HepG2 (cell line): Measurements from ENCODE around the gene PLK5. TPM values are rescaled to one million over a fixed set of nuclear protein-coding genes. Genes with fewer than 3 reads are reported as not detected.

Source experiments
- ATAC-seq: fragments of 200-7000 bp; cut with Tn5 transposase; 3 replicates; pipeline ENCODE4 v1.9.1; 2020; ENCODE audit warnings: mild to moderate bottlenecking, moderate library complexity
- BruUV-seq: library from RNA; stranded (reverse); fragments of 400-500 nt; replicated peaks from 2 replicates; lab custom pipeline; 2021; lab: Mats Ljungman, UMichigan
- CTCF ChIA-PET: fragments of 300-600 bp; formaldehyde crosslinking; extraction: SDS; loops from one replicate; lab custom pipeline; 2021; ENCODE audit warnings: low total read pairs, inconsistent platforms, low intra/inter-chr PET ratio; lab: Yijun Ruan, JAX
- POLR2A ChIA-PET: fragments of 350-600 bp; sonication (Branson Sonifier 250); formaldehyde crosslinking; loops from one replicate; lab custom pipeline; 2020; ENCODE audit warnings: antibody characterized with exemption, inconsistent platforms; lab: Yijun Ruan, JAX
- DNase-seq: peaks from one replicate; pipeline ENCODE4 v3.0.0-alpha.2; 2015; ENCODE audit warnings: low spot score
- FAIRE-seq: peaks from 3 replicates; lab custom pipeline; 2011; peaks lifted over from hg19 to GRCh38; lab: Jason Lieb, UNC
- H2AFZ ChIP-seq: one replicate; pipeline ENCODE4 v1.6.1; 2011; ENCODE audit warnings: low read length, inconsistent platforms
- H3K27ac ChIP-seq: fragments of 300-600 bp; 3 replicates; pipeline ENCODE4 v1.8.0; 2011; ENCODE audit warnings: mixed run types, mild to moderate bottlenecking, mixed read lengths, low read length, inconsistent platforms; ENCODE audit not compliant: insufficient read depth; ENCODE audit errors: extremely low read length
- H3K27me3 ChIP-seq, 2 experiments: fragments of 200-600 bp in 1 of 2; 2 replicates in 1 of 2; 3 replicates in 1 of 2; pipeline versions ENCODE4 v1.6.0 to v1.8.0; 2011; ENCODE audit warnings: low read length in 2 of 2, mild to moderate bottlenecking in 2 of 2, moderate library complexity in 2 of 2, inconsistent platforms in 1 of 2; ENCODE audit not compliant: insufficient read depth in 2 of 2, control insufficient read depth in 1 of 2
- H3K36me3 ChIP-seq, 2 experiments: fragments of 200-600 bp in 1 of 2; replicated peaks in 1 of 2; 2 replicates in 1 of 2; 3 replicates in 1 of 2; pipeline versions ENCODE4 v1.5.1 to v1.8.0; 2011; ENCODE audit warnings: low read length in 2 of 2, inconsistent platforms in 1 of 2; ENCODE audit not compliant: insufficient read depth in 2 of 2, control insufficient read depth in 1 of 2
- H3K4me1 ChIP-seq: 2 replicates; pipeline ENCODE4 v1.5.1; 2012; ENCODE audit warnings: low read length, inconsistent platforms; ENCODE audit not compliant: insufficient read depth
- H3K4me2 ChIP-seq: 2 replicates; pipeline ENCODE4 v1.6.0; 2011; ENCODE audit warnings: low read depth, low read length, inconsistent platforms
- H3K4me3 ChIP-seq, 3 experiments: fragments of 200-600 bp in 1 of 3; sonication (generic), shearing (Covaris generic) in 1 of 3; replicated peaks in 1 of 3; 2 replicates each; pipeline ENCODE4 v1.5.1; 2011 to 2016; ENCODE audit warnings: low read length in 3 of 3, inconsistent platforms in 2 of 3, low read depth in 2 of 3, mild to moderate bottlenecking in 2 of 3, control low read depth in 1 of 3, mixed read lengths in 1 of 3; ENCODE audit not compliant: insufficient read depth in 1 of 3
- H3K79me2 ChIP-seq: one replicate; pipeline ENCODE4 v1.6.1; 2011; ENCODE audit warnings: low read length, inconsistent platforms; ENCODE audit not compliant: insufficient read depth
- H3K9ac ChIP-seq: 2 replicates; pipeline ENCODE4 v1.6.0; 2011; ENCODE audit warnings: mild to moderate bottlenecking, low read depth, low read length, inconsistent platforms; ENCODE audit not compliant: insufficient read depth
- H3K9me3 ChIP-seq: 2 replicates; pipeline ENCODE4 v1.5.1; 2012; ENCODE audit warnings: mild to moderate bottlenecking, low read length
- H4K20me1 ChIP-seq: 2 replicates; pipeline ENCODE4 v1.6.0; 2011; ENCODE audit warnings: inconsistent platforms, mild to moderate bottlenecking, low read length, moderate library complexity; ENCODE audit not compliant: insufficient read depth
- AGO1 ChIP-seq: fragments of 200-400 bp; formaldehyde crosslinking; IDR thresholded peaks from 2 replicates; pipeline ENCODE4 v1.6.1; 2017; ENCODE audit warnings: mild to moderate bottlenecking, low read depth, low read length, moderate library complexity; ENCODE audit not compliant: poor library complexity, severe bottlenecking
- GABPB1 ChIP-seq: IDR thresholded peaks from 2 replicates; pipeline ENCODE4 v1.6.1; 2016; ENCODE audit warnings: mild to moderate bottlenecking, missing genetic modification reagents, moderate library complexity, missing compliant biosample characterization
- KDM1A ChIP-seq: IDR thresholded peaks from 2 replicates; pipeline ENCODE4 v1.6.1; 2016; ENCODE audit warnings: missing compliant biosample characterization
- MTA1 ChIP-seq: sonication (generic); formaldehyde crosslinking; IDR thresholded peaks from 2 replicates; pipeline ENCODE4 v1.4.0; 2020; ENCODE audit warnings: missing genetic modification reagents, mild to moderate bottlenecking, borderline replicate concordance
- ZNF335 ChIP-seq: sonication (generic); formaldehyde crosslinking; IDR thresholded peaks from 2 replicates; pipeline ENCODE4 v1.4.0; 2020; ENCODE audit warnings: missing genetic modification reagents
- ZNF7 ChIP-seq: IDR thresholded peaks from 2 replicates; pipeline ENCODE4 v1.6.1; 2016; ENCODE audit warnings: missing biosample characterization, missing genetic modification reagents
- WGBS: methylation state at CpG from one replicate; pipeline ENCODE4 v1.1.6; 2017; ENCODE audit warnings: low lambda C conversion rate; 5-methylcytosine and 5-hydroxymethylcytosine counted together
- in situ Hi-C: cut with HindIII; loops from 2 replicates; pipeline ENCODE4 v1.10.0; 2017; ENCODE audit warnings: low pct_unique_long_range_greater_than_20kb; ENCODE audit not compliant: extremely low pct_ligation_motif_present
- intact Hi-C: fragments of 100-400 bp; cut with micrococcal nuclease; formaldehyde crosslinking; loops from one replicate; pipeline ENCODE4 v1.10.0; 2022; ENCODE audit not compliant: unreplicated experiment
- polyA plus RNA-seq, 8 experiments: library from polyadenylated mRNA; depleted of rRNA in 3 of 8; stranded (reverse) in 7 of 8; unstranded in 1 of 8; fragments of >200 nt; fragmentation: Illumina TruSeq in 4 of 8; extraction: Trizol in 4 of 8; gene quantifications; 2 replicates each; pipeline versions ENCODE4 v1.2.1 to v1.2.3, GENCODE V29; 2011 to 2016; ENCODE audit warnings: low read depth in 4 of 8, missing spikeins in 1 of 8, mixed read lengths in 1 of 8; ENCODE audit not compliant: insufficient read depth in 1 of 8
- total RNA-seq, 5 experiments: library from RNA; depleted of rRNA; stranded (reverse); fragments of >200 nt; fragmentation: Illumina TruSeq; extraction: Trizol; gene quantifications; 2 replicates each; pipeline ENCODE4 v1.2.3, GENCODE V29; 2016; ENCODE audit warnings: low read depth in 1 of 5
- TF ChIP-seq, protein P1 (sequence below): sonication (generic); formaldehyde crosslinking; IDR thresholded peaks from 2 replicates; pipeline ENCODE4 v1.4.0; 2020; ENCODE audit warnings: missing genetic modification reagents
- TF ChIP-seq, protein P2 (sequence below): sonication (generic); formaldehyde crosslinking; IDR thresholded peaks from 2 replicates; pipeline ENCODE4 v1.5.0; 2020; ENCODE audit warnings: mild to moderate bottlenecking, missing genetic modification reagents

PLK5 gene
- total and polyA plus RNA-seq, 2 of the 13 experiments (the other 11 are each of a cell fraction or from before 2014, with no cell fraction given) = not detected

DNA sequence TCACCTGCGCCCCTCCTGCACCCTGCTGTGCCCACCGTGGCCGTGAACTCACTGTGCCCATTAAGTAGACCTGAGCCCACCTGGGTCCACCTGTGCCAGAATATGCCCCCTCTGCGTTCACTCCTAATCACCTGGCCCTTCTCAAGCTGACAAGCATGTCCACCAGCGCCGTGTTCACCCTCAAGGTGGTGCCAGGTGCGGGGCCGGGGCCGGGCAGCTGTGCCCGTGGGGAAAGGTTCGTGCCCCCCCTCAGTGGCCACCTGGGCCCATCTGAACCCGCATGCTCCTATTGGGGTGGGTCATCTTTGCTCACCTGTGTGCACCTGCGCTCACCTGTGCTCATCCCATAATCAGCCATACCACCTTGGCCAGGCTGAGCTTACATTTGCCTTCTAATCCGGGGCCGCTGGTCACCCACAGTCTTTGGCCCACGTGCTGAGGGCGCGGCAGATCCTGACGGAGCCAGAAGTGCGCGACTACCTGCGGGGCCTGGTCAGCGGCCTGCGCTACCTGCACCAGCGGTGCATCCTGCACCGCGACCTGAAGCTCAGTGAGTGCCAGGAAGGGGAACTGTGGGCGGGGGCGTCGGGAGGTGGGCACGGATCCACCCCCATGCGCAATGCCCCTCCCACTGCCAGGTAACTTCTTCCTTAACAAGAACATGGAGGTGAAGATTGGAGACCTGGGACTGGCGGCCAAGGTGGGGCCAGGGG, 2.3 kb downstream of the PLK5 start:
- no peak overlapping the region for H3K4me3 ChIP-seq
- no peaks in the 10 kb centered on the region for H4K20me1 ChIP-seq
- no peak overlapping the region for H3K27ac ChIP-seq
- H3K9ac ChIP-seq = no peak overlapping the region
- TF ChIP-seq, protein P1, sequence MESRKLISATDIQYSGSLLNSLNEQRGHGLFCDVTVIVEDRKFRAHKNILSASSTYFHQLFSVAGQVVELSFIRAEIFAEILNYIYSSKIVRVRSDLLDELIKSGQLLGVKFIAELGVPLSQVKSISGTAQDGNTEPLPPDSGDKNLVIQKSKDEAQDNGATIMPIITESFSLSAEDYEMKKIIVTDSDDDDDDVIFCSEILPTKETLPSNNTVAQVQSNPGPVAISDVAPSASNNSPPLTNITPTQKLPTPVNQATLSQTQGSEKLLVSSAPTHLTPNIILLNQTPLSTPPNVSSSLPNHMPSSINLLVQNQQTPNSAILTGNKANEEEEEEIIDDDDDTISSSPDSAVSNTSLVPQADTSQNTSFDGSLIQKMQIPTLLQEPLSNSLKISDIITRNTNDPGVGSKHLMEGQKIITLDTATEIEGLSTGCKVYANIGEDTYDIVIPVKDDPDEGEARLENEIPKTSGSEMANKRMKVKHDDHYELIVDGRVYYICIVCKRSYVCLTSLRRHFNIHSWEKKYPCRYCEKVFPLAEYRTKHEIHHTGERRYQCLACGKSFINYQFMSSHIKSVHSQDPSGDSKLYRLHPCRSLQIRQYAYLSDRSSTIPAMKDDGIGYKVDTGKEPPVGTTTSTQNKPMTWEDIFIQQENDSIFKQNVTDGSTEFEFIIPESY (CRISPR knock-in tag) = peak; percentile 19; the same call in 1 of the 2 replicates
- no peak for TF ChIP-seq GABPB1 (CRISPR knock-in tag)
- peak; percentile 47 for TF ChIP-seq AGO1
- POLR2A ChIA-PET = no interaction called here
- CTCF ChIA-PET = no interaction called here
- in situ Hi-C loops = no loop called here
- WGBS = 36% methylated on average over 12 of the region's 33 CpGs
- intact Hi-C loops = no loop called here
- peaks cover 31 to 59% of the 10 kb centered on the region in 2 experiments for H3K27me3 ChIP-seq
- ATAC-seq = no peak
- H2AFZ ChIP-seq = no peak overlapping the region
- no peaks in the 10 kb centered on the region for H3K79me2 ChIP-seq
- BruUV-seq = no TSS peak
- H3K4me1 ChIP-seq = peaks cover 14% of the 10 kb centered on the region
- H3K4me2 ChIP-seq = no peak overlapping the region
- DNase-seq = no peak
- no peaks in the 10 kb centered on the region for H3K36me3 ChIP-seq
- FAIRE-seq = no peak
- H3K9me3 ChIP-seq = no peaks in the 10 kb centered on the region

DNA sequence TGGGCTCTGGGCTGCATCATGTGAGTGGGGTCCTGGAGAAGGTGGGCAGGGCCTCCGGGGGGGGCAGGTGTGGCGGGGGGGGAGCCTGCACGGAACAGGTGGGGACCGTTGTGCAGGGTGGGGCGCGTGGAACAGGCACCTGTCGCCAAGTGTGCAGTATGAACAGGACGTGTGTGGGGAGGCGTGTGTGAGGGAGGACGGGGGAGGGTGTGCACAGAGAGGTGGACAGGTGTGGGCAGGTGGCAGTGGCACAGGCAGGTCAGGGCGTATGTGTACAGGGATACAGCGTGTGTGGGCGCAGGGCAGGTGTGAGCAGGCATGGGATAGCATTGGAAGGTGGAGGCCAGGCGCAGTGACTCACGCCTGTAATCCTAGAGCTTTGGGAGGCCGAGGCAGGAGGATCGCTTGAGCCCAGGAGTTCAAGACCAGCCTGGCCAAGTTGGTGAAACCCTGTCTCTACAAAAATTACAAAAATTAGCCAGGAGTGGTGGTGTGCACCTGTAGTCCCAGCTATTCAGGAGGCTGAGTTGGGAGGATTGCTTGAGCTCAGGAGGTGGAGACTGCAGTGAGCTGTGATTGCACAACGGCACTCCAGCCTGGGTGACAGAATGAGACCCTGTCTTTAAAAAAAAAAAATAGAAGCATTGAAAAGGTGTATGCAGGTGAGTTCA, 3.2 kb downstream of the PLK5 start:
- no peak overlapping the region for H3K4me2 ChIP-seq
- WGBS = 30% methylated on average over 18 of the region's 18 CpGs
- CTCF ChIA-PET = no interaction called here
- no peaks in the 10 kb centered on the region for H3K79me2 ChIP-seq
- peaks cover 14% of the 10 kb centered on the region for H3K4me1 ChIP-seq
- no peaks in the 10 kb centered on the region for H3K9me3 ChIP-seq
- no peaks in the 10 kb centered on the region for H3K36me3 ChIP-seq
- no peaks in the 10 kb centered on the region for H4K20me1 ChIP-seq
- FAIRE-seq = no peak
- no peak overlapping the region for H2AFZ ChIP-seq
- intact Hi-C loops (no loop called here), in situ Hi-C loops (no loop called here)
- no peak for ATAC-seq
- POLR2A ChIA-PET = no interaction called here
- no TSS peak for BruUV-seq
- H3K9ac ChIP-seq = no peak overlapping the region
- no peak overlapping the region for H3K27ac ChIP-seq
- DNase-seq = no peak
- H3K27me3 ChIP-seq = peaks cover 27 to 58% of the 10 kb centered on the region in 2 experiments
- H3K4me3 ChIP-seq = no peak overlapping the region
- no peak for TF ChIP-seq KDM1A (CRISPR knock-in tag)
- TF ChIP-seq, protein P2, sequence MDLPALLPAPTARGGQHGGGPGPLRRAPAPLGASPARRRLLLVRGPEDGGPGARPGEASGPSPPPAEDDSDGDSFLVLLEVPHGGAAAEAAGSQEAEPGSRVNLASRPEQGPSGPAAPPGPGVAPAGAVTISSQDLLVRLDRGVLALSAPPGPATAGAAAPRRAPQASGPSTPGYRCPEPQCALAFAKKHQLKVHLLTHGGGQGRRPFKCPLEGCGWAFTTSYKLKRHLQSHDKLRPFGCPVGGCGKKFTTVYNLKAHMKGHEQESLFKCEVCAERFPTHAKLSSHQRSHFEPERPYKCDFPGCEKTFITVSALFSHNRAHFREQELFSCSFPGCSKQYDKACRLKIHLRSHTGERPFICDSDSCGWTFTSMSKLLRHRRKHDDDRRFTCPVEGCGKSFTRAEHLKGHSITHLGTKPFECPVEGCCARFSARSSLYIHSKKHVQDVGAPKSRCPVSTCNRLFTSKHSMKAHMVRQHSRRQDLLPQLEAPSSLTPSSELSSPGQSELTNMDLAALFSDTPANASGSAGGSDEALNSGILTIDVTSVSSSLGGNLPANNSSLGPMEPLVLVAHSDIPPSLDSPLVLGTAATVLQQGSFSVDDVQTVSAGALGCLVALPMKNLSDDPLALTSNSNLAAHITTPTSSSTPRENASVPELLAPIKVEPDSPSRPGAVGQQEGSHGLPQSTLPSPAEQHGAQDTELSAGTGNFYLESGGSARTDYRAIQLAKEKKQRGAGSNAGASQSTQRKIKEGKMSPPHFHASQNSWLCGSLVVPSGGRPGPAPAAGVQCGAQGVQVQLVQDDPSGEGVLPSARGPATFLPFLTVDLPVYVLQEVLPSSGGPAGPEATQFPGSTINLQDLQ (CRISPR knock-in tag) = no peak
- no peak for TF ChIP-seq ZNF7
- TF ChIP-seq ZNF335 (CRISPR knock-in tag) = no peak
- no peak for TF ChIP-seq MTA1
